SW480 (cell line): ENCODE results near the gene MICAL3.

Experiments
- DNase-seq: peaks from one replicate; pipeline ENCODE4 v3.0.0-alpha.2; 2016; ENCODE audit warnings: low spot score

MICAL3 gene

DNA sequence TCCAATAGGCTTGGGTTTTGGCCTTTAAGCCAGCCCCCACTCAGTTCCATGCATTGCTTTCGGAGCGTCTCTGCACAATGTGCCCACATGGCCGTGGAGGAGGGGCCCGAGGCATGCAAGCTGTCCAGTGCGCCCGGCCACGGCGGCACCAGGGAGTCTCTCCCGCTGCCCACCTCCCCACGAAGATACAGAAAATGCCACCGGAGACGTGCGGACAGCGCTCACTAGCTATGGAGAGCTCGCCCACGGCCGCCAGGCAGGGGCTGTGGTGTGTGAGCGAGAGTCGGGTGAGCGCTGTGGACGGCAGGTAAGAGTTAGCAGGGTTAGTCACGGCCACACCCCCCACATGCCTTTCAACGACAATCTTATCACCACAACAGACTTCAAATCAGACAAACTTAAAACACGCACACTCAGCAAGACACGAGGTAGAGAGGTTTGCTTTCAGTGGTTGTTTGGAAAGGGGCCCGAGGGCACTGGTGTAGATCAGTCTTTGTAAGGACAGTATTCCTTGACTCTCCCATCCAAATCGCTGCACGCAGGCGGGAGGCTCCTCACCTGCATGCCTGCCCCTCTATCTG lies 231.4 kb downstream of the MICAL3 start:
- no peak for DNase-seq

DNA sequence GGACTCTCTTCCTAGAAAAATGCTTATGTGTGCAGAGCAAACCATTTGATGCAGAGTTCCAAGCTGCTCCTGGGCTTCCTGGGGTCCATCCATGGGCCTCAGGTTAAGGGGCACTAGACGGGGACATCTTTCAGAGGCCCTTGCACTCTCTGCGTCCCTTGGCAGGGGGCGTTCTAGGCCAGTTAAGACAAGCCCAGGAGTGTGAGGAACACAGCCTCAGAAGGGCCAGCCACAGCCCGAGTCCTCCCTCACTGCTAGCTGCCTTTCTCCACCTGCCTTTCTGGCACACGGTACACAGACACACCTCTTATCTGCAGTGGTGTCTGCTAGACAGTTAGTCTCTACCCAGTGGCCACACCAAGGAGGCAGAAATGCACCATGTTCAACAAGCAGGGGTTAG lies 232.1 kb downstream of the MICAL3 start:
- no peak for DNase-seq

DNA sequence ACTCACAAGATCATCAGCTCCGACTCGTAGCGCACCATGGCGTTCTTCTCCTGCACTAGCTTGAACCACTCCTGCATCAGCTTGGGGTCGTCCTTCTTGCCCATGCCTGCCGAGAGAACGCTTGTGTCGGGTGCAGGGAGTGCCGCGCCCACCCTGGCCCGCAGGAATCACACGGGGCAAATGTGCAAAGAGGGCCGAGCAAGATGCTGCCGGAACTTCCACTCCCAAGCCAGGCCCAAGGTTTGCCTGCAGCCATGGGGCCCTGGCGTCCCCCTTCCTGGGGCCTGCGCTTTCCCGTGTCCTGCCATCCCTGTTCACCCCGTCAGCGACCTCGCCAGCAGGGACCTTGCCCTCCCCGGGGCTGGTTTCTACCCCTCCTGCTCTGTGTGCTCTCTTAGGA lies 233.2 kb downstream of the MICAL3 start:
- no peak for DNase-seq

DNA sequence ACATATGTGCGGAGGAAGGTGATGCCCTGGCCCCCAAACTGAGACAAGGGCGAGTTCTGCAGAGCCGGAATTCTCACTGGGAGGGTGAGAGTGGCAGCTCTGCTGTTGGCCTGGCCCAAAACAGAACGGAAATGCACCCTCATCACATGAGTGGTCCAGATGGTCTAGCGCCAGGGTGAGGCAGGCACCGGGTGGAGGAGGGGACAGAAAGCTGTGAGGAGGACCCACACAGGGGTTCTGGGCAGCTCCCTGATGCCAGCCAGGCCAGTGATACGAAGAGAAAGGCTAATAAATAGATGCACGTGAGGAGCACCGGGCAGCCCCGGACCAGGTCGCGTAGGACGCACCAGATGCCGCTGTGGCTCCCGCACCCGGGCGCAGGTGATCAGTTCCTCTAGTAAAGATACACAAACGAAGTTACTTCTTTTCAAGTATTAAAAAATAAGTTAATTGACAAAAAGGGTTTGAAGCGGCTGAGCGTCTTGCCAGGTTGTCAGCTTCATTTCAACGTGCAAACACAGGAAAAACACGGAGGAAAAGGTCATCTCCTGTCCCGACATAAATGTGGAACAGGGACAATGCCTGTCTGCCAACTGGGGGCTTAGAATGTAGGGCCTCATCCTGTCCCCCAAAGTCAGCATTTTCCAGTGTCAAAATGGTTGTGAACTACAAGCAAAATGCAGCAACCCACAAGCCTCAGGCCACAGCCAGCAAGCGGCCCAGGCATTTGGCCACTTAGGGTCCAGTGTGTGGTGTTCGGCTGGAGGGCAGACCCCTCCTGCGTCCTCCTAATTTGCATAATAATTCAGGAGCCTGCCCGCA lies 234.8 kb downstream of the MICAL3 start:
- no peak for DNase-seq

DNA sequence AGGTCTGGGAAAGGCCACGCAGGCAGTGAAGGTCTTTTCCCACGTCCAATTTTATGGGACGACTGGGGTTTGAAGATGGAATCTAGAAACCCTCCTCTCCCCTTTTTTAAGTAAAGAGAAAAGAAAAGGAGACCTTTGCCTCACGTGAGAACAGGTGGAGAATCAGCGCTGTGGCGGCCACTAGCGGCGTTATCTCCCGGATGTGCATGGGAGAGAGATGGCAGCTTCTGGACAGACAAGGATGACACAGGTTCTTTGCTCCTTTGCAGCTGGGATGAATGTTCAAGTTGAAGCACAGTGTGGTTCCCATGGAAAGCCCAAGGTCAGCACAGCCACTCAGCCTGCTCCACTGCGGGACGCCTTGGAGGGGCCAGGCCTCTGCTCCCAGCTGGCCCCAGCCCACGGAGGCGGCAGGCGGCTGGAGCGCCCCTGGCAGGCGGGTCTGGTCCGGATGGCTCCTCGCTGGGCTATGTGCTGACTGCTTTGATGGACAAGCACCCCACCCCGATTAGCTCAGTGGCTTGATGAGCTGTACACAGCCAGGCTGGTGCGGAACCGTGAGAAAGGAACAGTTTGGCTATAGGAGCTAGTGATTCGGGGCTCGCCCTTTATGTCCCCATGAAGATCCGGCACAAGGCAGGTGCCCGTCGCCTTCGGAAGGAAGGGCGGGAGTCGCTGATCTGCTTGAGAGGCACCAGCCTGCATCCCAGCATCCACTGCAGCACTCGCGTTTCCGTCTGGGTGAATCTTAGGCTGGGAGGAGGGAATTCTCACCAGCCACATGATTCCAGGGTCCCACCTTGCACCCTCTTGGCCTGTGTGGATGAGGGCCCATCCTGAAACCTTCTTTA lies 235.6 kb downstream of the MICAL3 start:
- no peak for DNase-seq

DNA sequence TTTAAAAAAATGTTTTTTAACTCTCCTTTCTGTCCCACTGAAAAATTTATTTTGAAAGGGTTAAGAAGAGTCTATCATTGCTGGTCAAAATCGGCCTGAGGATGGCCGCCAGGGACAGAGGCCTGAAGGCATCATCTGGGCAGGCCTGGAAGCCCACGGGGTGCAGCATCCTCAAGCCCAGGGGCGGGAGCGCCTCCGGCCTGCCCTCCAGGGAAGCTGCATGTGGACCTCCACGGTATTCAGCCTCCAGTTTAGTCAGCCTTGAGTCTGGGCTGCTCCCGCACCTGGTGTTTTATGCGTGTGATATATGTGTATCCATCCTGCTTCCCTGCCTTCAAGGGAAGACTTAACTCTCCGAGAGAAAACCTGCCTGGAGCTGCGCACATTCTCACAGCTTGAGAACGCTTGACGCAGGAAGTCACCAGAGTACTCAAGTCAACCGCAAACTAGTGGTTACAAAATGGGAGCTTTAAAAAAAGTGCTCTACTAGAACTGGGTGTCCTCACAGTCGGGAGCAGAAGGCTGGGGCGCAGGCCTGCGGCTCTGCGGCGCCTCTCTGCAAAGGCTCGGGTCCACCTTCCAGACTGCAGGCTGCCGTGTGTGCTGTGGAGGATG lies 236.5 kb downstream of the MICAL3 start:
- no peak for DNase-seq

DNA sequence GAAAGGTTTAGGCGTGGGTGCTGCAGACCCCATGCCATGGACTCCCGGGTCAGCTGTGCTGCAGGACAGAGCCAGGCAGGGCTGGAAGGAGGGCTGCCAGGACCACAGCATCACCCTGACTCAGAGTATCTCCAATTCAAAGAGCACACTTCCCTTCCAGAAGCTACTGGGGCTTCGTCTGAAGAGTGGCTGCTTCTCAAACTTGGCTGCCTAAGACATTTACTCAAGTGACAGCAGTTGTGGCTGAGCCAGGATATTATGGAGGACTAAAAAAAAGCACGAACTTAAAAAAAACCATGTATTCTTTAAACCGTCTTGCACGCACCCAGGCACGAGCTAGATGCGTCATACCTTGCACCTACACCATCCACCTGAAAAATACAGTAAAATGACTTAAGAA lies 237.1 kb downstream of the MICAL3 start:
- no peak for DNase-seq

DNA sequence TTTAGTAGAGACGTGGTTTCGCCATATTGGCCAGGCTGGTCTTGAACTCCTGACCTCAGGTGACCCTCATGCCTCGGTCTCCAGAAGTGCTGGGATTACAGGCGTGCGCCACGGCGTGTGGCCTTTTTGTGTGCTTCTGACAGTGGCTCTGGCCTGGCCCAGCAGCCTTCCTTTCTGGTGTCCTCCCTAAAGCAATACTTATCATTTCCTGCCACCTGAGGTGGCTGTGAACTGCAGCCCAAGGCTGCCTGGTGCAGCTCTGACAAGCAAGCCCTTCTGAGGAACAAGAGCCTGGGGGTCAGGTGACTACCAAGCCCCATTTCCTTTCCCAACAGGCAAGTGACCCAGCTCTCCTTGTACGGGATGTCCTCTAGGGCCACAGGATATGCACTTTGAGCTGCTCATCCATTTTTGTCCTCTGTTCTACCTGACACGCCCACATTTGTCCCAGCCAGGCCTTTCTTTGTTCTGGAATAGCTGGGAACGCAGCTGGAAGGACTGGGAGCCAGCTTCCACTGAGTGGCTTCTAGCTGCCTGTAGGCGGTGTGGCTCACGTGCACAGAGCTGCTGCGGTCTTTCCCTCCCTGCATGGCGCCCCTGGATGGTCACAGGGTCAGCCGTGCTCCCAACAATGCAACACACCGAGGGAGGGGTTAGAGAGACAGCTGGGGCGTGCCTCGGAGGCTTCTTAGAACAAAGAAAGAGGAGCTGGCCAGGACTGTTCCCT lies 237.8 kb downstream of the MICAL3 start:
- peak; percentile 73 for DNase-seq

DNA sequence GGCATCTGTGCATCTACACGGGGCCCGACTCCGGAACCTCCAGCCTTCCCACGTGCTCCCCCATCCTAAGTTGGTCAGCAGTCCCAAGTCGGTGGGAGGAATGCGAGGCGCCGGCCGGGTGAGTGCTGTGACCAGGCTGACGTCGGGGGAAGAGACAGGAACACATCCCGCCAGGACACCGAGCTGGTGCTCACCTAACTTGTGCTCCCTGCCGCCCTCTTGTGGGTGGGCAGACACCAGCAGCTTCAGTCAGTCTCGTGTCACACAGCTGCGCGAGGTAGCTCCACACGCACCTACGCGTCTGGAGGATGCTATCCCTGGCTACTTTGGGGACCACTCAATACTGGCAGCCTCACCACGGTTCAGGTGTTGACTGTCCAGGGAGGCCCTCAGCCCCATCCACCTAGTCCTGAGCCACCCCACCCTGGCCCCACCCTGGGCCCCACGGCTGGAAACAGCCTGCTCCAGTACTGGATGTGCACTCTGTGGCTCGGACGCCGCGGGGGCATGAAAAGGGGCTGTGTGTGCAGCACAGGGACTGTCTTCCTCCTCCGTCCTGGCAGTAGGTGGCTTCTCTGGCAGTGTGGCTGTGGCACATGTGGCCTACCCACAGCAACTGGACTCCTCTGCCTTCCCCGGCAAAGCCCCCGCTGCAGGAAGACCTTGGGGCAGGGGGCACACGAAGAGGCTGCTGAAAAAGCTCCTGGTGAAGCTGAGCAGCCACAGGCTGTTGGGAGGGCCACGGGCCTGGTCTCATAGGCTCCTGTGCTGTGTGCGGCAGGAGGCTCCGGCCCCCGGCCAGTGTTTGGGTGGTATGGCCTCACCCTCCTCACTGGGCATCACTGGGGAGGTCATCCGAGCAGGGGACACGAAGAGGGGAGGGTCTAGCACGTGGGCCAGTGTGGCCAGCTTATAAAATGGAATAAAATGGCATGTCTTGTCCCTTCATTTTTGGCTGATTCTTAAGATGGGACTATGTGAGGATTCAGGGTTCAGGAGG lies 238.9 kb downstream of the MICAL3 start:
- DNase-seq = peak; percentile 24

DNA sequence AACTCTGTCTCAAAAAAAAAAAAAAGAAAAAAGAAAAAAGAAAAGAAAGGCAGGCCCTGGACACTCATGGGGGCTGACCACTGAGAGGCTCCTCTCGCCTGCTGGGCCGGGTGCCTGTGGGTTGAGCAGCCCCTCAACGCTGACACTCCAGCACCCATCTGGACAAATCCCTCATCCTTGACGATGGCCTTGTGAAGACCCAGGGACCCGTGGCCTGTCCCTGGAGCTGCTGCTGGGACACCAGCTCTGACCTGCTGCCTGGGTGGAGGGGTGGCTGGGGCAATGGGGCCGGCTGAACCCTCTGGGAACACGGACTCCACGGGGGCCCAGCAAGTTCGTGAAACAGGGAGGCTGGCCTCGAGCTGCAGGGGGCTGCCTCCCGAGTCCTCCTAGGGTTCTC lies 239.6 kb downstream of the MICAL3 start:
- DNase-seq = no peak

DNA sequence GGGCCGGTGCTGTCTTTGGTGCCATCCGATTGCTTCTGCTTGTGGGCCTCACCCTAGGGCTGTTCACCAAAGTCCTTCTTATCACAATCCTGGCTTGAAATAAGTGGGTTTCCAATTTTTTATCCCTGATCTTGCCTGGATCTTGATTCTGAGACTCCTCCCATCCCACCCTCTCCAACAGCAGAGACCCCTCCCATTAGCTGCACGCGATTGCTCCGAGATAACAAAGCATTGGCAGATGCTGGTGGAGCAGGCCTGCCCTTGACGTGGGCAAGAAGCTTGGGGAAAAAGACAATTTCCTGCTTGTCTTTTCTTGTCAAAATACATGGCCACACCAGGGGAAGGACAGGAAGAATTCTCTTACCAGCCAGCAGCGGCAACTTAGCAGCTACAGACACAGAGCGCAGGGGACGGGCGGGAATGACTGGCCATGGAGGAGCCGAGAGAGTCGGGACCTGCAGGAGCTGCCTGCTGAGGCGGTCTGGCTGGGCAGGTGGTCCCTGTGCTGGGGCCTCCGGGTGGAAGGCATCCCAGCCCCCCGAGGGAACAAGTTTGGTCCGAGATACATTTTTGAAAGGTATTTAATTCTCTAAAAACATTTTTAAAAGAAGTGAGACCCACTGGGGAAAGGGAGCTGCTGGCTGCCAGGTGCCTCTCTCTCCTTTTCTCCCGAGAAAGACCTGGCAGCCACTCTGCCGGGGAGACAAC lies 240.4 kb downstream of the MICAL3 start:
- no peak for DNase-seq

DNA sequence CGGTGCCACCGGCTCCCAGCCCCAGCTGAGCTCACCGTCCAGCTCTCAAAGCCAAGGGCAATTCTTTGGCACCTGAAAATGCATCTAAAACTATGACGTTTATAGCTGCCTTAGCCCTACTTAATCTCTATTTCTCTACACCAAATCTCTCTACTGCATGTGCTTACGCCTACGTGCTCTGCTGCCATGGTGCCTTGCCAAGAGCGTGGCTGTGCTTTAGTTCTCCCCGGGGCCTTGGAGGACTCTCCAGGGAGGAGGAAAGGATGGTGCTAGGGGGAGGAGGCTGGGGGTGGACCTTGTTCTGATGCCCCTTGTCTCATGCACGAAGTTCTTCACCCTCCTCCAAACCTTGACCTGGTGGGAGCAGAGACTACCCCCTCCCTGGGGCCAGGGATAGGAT lies 241.0 kb downstream of the MICAL3 start:
- no peak for DNase-seq

DNA sequence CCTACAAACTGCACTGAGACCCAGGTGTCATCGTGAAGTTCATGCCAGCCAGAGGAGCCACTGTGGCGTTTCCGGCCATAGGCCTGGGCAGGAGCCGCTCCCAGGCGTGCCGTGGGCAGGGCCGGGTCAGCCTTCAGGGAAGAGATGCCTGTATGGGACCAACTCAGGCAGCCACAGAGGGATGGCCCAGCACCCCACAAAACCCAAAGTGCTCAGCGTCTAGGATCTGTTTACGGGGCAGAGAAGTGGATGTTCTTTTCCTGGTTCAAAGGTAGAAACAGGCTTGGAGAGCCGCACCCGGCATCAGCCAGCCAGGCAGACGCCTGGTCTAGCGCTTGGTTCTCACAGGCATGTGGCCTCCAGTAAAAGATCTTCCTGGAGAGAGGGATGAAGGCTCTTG lies 241.7 kb downstream of the MICAL3 start:
- no peak for DNase-seq

DNA sequence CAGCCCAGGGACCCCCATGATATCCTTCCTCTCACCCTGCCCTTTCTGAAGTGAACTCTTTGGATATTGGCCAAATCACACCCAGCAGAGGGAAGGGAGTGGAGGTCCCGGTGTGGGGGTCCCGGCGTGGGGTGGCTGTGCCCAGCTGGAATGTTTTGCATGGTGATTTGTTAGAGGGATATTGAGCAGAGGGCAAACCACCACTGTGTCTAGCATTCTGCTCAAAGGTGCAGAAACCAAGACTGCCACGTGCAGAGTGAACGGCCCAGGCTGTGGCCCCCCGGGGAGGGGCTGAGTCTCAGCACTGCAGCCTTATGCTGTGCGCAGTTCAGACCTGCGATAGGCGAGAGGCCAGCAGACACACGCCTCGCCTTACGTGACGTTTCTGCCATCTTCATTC lies 242.2 kb downstream of the MICAL3 start:
- no peak for DNase-seq

DNA sequence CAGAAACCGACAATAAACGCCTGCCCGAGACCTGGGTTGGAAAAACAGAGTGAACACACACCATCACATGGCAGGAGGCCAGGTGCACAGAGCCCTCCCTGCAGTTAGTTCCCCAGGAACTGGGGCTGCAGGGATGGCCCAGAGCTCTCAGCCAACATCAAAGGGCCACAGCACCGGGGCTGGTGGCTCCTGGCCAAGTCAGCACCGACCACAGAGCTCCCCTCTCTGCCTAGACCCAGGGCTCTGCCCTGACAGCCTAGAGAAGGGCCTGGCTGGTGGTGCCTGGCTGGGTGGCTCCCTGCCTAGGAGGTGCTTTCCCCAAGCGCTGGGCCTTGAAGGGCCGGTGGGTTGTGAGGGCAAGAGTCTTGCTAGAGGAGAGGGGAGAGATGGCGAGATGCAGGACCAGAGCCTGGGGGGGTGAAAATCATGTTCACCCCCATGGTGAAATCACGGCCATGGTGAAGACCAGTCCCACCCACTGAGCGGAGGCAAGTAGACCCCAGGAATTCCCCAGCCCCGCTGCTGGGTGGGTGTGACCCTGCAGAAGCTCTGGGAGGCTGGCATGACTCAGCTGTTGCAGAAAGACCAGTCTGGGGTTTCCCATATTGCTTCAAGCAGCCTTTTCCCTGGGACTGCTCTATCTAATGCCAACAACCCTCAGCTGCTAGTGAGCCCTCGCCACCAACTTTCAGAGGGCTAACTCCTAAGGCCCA lies 242.9 kb downstream of the MICAL3 start:
- peak; percentile 79 for DNase-seq

DNA sequence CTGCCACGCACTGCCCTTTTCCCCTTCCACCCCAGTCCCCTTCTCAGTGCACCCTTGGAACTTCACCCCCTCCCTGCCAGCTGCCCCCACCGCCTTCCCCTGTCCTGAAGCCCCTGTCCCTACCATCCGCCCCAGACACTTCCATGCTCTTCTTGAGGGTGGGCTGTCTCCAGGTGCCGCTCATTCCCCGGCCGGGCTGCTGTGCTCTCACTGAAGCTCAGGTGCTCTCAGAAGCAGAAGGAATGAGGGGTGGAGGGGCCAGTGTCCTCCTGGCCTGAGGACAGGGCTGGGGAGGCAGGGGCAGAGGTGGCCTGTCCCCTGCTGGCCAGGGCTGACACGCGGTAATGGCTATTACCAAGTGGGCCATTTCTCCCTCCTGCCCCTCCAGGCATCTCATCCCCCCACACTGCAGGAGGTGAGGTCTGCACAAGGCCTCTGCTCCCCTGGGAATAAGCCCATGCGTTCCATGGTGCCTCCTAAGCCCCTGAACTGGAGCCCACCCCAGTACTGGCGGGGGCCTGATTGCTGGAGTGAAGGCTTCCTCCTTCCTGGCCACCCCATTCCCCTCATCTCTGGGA lies 243.5 kb downstream of the MICAL3 start:
- no peak for DNase-seq

DNA sequence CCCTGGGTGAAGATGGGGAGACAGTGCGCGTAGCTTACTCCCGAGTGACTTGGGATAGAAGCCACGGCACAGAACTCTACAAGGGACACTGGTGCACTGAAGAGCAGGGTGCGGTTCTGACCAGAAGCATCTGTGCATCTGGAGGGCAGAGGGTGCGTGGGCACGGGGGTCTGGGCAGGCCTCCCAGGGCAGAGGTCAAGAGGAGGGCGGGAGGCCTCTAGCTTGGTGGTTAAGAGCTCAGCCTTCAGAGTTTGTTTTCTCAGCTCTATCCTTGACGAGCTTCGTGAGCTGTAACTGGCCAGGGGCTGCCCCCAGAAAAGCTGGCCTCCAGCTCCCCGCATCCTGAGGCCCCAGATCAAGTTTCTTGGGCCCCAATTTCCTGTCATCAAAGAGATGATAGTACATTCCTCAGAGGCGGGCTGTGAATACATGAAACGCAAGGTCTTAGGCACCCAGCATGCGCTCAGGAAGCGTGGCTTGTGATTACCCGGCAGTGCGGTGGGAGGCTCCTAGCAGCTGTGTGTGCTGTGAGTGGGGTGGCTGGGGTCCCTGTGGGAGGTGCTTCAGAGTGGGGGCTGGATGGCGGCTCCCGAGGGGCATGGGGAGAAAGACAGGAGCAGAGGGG lies 244.1 kb downstream of the MICAL3 start:
- DNase-seq = no peak
